HG03025 (cell line): ENCODE results near the gene PNPLA2.

Experiments used
- ATAC-seq: cut with Tn5 transposase; IDR thresholded peaks from one replicate; pipeline ENCODE4 v1.9.1; 2021; ENCODE audit warnings: mild to moderate bottlenecking, moderate library complexity; ENCODE audit not compliant: unreplicated experiment, low FRiP score

Gene PNPLA2

GRCh38 chr11:854601-855329 is 36.1 kb downstream of the PNPLA2 start:
- ATAC-seq = no peak

GRCh38 chr11:855330-855674 is 36.6 kb downstream of the PNPLA2 start:
- ATAC-seq = no peak

- no peak for ATAC-seq
Measured at GRCh38 chr11:855796-856195, 37.1 kb downstream of the PNPLA2 start.

- no peak for ATAC-seq
Measured at GRCh38 chr11:856397-856796, 37.7 kb downstream of the PNPLA2 start.

- no peak for ATAC-seq
Measured at GRCh38 chr11:858053-858761, 39.5 kb downstream of the PNPLA2 start.

DNA sequence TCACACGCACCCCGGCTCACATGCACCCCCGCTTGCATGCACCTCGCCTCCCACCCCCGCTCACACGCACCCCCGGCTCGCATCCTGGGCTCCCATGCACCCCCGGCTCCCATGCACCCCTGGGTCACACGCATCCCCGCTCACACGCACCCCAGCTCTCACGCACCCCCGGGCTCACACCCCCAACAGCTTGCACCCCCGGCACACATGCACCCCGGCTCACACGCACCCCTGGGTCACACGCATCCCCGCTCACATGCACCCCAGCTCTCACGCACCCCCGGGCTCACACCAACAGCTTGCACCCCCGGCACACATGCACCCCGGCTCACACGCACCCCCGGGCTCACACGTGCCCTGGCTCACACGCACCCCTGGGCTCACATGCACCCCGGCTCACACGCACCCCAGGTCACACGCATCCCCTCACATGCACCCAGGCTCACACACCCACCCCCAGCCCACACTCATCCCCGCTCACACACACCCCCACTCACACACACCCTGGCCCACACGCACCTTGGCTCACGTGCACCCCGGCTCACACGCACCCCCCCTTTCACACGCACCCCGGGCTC is 40.1 kb downstream of the PNPLA2 start:
- ATAC-seq = no peak

DNA sequence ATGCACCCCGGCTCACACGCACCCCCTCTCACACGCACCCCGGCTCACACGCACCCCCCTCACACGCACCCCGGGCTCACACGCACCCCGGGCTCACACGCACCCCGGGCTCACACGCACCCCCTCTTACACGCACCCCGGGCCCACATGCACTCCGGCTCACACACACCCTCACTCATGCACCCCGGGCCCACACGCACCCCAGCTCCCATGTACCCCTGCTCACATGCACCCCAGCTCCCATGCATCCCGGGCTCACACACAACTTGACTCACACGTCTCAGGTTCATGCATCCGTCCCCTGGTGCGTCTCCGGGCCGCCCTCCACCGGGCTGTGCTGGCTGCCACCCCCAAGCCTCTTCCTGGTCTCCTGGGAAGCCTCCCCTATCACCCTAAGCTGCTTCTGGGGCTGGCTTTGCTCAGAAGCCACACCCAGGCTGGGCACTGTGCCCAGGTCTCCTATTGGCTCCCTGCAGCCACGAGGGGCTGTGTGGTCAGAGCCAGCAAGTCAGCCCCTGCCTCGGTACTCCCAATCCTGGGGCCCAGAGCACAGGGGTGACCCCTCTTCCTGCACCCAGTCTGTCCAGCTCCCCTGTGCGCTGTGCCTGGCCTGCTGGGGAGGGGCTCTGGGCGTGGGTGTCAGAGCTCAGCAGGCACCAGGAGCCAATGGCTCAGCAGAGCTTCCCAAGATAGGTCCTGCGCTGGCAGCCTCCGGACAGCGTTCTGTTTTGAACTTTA is 40.8 kb downstream of the PNPLA2 start:
- ATAC-seq = no peak

- no peak for ATAC-seq
Measured at GRCh38 chr11:860234-861104, 41.8 kb downstream of the PNPLA2 start.

GRCh38 chr11:861105-861479 is 42.4 kb downstream of the PNPLA2 start:
- ATAC-seq = no peak

GRCh38 chr11:862081-862661 is 43.5 kb downstream of the PNPLA2 start:
- ATAC-seq = no peak

GRCh38 chr11:862696-863022 is 43.9 kb downstream of the PNPLA2 start:
- ATAC-seq = no peak

GRCh38 chr11:863023-863909 is 44.6 kb downstream of the PNPLA2 start:
- ATAC-seq = no peak

GRCh38 chr11:863910-864827 is 45.5 kb downstream of the PNPLA2 start:
- ATAC-seq = no peak

DNA sequence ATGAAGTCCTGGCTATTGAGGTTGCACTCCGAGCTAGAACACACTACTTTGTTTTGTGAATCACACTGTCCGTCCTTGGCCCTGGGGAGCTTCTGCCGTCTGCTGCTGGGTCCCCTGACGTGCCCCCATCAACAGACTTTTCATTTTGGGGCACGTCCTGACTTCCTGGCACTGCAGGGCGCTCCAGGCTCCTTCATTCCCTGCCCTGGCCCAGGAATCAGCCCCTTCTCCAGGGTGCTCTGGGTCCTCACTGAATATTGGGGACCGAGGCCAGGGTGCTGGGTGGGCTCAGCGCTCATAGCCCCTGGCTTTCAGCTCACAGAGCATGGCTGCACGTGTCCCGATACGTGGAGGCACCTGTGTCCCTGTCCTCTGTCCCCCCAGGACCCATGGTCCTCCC is 46.2 kb downstream of the PNPLA2 start:
- no peak for ATAC-seq

DNA sequence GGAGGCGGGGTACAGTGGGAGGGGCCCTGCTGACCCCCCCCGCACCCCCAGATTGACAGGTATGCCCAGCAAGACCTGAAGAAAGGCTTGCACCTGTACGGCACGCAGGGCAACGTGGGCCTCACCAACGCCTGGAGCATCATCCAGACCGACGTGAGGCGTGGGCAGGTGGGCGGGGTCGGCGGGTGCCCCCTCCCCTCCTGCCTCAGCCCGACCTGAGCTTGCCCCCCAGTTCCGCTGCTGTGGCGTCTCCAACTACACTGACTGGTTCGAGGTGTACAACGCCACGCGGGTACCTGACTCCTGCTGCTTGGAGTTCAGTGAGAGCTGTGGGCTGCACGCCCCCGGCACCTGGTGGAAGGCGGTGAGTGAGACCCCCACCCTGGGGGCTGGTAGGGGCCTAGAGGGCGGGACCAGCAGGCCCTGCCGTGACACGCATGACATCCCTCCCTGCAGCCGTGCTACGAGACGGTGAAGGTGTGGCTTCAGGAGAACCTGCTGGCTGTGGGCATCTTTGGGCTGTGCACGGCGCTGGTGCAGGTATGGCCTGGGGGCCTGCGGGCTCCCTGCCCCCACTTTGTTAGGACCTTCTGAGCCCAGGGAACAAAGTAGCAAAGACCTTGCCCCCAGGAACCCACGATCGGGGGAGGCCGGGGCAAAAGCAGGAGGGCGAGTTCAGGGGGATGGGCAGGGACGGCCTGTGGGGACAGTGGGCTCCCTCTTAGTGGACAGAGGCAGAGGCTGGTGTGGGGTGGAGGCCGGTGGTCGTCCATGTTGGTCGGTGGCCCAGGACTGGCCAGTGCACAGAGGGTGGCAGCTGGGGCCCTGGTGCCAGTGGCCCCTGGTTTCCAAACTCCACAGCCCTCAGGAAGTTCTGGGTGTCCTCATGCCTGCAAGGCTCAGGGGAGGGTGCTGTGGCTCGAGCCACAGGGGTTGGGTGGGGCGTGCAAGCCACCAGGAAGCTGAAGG is 47.0 kb downstream of the PNPLA2 start:
- ATAC-seq = no peak

- ATAC-seq = no peak
Measured at GRCh38 chr11:866481-866880, 47.8 kb downstream of the PNPLA2 start.

DNA sequence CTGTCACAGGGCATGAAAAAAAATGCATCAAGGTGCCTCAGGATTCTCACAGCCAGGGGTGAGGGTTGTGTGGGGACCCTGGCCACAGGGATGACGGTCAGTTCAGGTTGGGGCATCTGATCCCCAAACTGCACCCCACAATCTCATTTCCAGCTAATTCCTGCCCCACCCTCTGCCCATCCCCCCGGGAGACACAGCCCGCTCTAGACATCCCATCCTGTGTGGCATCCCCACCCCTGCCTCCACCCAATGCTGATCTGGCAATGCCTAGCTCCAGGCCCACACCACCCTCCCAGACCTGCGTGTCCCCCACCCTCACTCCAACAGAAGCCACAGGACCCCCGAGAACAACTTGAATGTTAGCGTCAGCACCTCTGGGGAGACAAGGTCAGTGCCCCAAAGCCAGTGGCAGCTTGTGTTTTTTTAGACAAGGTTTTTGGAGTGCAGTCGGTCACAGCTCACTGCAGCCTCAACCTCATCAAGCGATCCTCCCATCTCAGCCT is 49.2 kb downstream of the PNPLA2 start:
- no peak for ATAC-seq
